SK-N-MC (cell line): ENCODE results near the gene SLC11A1.

ENCODE experiments used
- DNase-seq: peaks from one replicate; pipeline ENCODE4 v3.0.0-alpha.2; 2011; ENCODE audit warnings: low read depth, low spot score
- H3K27ac ChIP-seq: fragments of 200-600 bp; sonication (generic); 2 replicates; pipeline ENCODE4 v1.5.1; 2016; ENCODE audit warnings: mixed run types
- H3K36me3 ChIP-seq: fragments of 200-600 bp; sonication (generic); 2 replicates; pipeline ENCODE4 v1.6.1; 2017; ENCODE audit warnings: antibody characterized with exemption, low read length, mixed read lengths; ENCODE audit not compliant: insufficient read depth
- H3K4me3 ChIP-seq: fragments of 200-600 bp; sonication (generic); 2 replicates; pipeline ENCODE4 v1.5.1; 2016
- H3K9ac ChIP-seq: fragments of 200-600 bp; sonication (generic); 2 replicates; pipeline ENCODE4 v1.8.0; 2017; ENCODE audit warnings: mixed run types, mixed read lengths; ENCODE audit not compliant: insufficient read length
- H3K9me3 ChIP-seq: fragments of 200-600 bp; sonication (generic); 2 replicates; pipeline ENCODE4 v1.6.1; 2017; ENCODE audit warnings: low read depth, mild to moderate bottlenecking, antibody characterized with exemption, low read length, moderate library complexity, mixed read lengths
- EZH2 ChIP-seq: fragments of 200-600 bp; sonication (generic); IDR thresholded peaks from one replicate; pipeline ENCODE4 v1.6.1; 2017; ENCODE audit warnings: antibody characterized with exemption
- FOXP2 ChIP-seq: optimal IDR thresholded peaks from 2 replicates; pipeline ENCODE3; 2011; ENCODE audit warnings: mild to moderate bottlenecking, moderate library complexity; ENCODE audit not compliant: insufficient read depth; ENCODE audit errors: extremely low read length, control extremely low read depth
- POLR2AphosphoS5 ChIP-seq: IDR thresholded peaks from 2 replicates; pipeline ENCODE4 v1.6.1; 2012; ENCODE audit warnings: mild to moderate bottlenecking, low read depth, low read length, borderline replicate concordance

The SLC11A1 gene

GRCh38 chr2:218362606-218363005, 19.5 kb upstream of the SLC11A1 start:
- Histone ChIP-seq H3K4me3 (no peak overlapping the region), H3K27ac (no peak overlapping the region), H3K9ac (no peak overlapping the region), H3K9me3 (no peaks in the 10 kb centered on the region), H3K36me3 (no peaks in the 10 kb centered on the region)
- DNase-seq = no peak
- TF ChIP-seq EZH2 = no peak

GRCh38 chr2:218363736-218364135, 18.3 kb upstream of the SLC11A1 start:
- H3K27ac ChIP-seq = no peak overlapping the region
- no peak overlapping the region for H3K4me3 ChIP-seq
- no peak for TF ChIP-seq FOXP2
- no peak for TF ChIP-seq EZH2
- TF ChIP-seq POLR2AphosphoS5 = no peak
- H3K36me3 ChIP-seq = no peaks in the 10 kb centered on the region
- no peaks in the 10 kb centered on the region for H3K9me3 ChIP-seq
- no peak for DNase-seq
- H3K9ac ChIP-seq = no peak overlapping the region

- no peak for TF ChIP-seq POLR2AphosphoS5
- TF ChIP-seq EZH2 = no peak
- no peak for TF ChIP-seq FOXP2
- no peaks in the 10 kb centered on the region for H3K36me3 ChIP-seq
These were observed 17.9 kb upstream of the SLC11A1 start for GRCh38 chr2:218364196-218364595.

GRCh38 chr2:218366621-218367414, 15.3 kb upstream of the SLC11A1 start:
- TF ChIP-seq POLR2AphosphoS5 = no peak
- TF ChIP-seq EZH2 = no peak
- no peak for TF ChIP-seq FOXP2
- H3K9ac ChIP-seq = no peak overlapping the region
- no peaks in the 10 kb centered on the region for H3K9me3 ChIP-seq
- no peak overlapping the region for H3K27ac ChIP-seq
- H3K4me3 ChIP-seq = no peak overlapping the region
- no peaks in the 10 kb centered on the region for H3K36me3 ChIP-seq
- no peak for DNase-seq

More at GRCh38 chr2:218364196-218364595, 17.9 kb upstream of the SLC11A1 start:
- DNase-seq = no peak
- Histone ChIP-seq H3K27ac (no peak overlapping the region), H3K9ac (no peak overlapping the region), H3K4me3 (no peak overlapping the region), H3K9me3 (no peaks in the 10 kb centered on the region)

GRCh38 chr2:218367415-218368149, 14.5 kb upstream of the SLC11A1 start:
- Histone ChIP-seq H3K9me3 (no peaks in the 10 kb centered on the region), H3K9ac (no peak overlapping the region), H3K27ac (no peak overlapping the region), H3K36me3 (no peaks in the 10 kb centered on the region), H3K4me3 (no peak overlapping the region)
- TF ChIP-seq EZH2 (no peak), FOXP2 (no peak), POLR2AphosphoS5 (no peak)
- DNase-seq = no peak

- no peak for DNase-seq
- no peak overlapping the region for H3K9ac ChIP-seq
- no peak overlapping the region for H3K4me3 ChIP-seq
- no peak for TF ChIP-seq EZH2
- TF ChIP-seq POLR2AphosphoS5 = no peak
- no peak for TF ChIP-seq FOXP2
- H3K27ac ChIP-seq = no peak overlapping the region
- H3K9me3 ChIP-seq = no peaks in the 10 kb centered on the region
- no peaks in the 10 kb centered on the region for H3K36me3 ChIP-seq
These were observed 13.9 kb upstream of the SLC11A1 start for GRCh38 chr2:218368150-218368528.

GRCh38 chr2:218368621-218369153, 13.4 kb upstream of the SLC11A1 start:
- Histone ChIP-seq H3K36me3 (no peaks in the 10 kb centered on the region), H3K27ac (no peak overlapping the region), H3K9ac (no peak overlapping the region), H3K4me3 (no peak overlapping the region), H3K9me3 (no peaks in the 10 kb centered on the region)
- DNase-seq = no peak
- TF ChIP-seq EZH2 = no peak
- no peak for TF ChIP-seq POLR2AphosphoS5
- TF ChIP-seq FOXP2 = no peak

- no peaks in the 10 kb centered on the region for H3K36me3 ChIP-seq
- no peak for DNase-seq
- H3K9me3 ChIP-seq = no peaks in the 10 kb centered on the region
- TF ChIP-seq EZH2 = no peak
- TF ChIP-seq FOXP2 = no peak
- no peak for TF ChIP-seq POLR2AphosphoS5
- no peak overlapping the region for H3K9ac ChIP-seq
- H3K27ac ChIP-seq = no peak overlapping the region
- no peak overlapping the region for H3K4me3 ChIP-seq
These were observed 12.7 kb upstream of the SLC11A1 start for GRCh38 chr2:218369330-218369729.
